GM19468 (cell line): ENCODE measurements around the gene ADM5.
A peak's percentile ranks its signal among the peaks of the same experiment; 100 is the strongest.

Experiments used
- ATAC-seq: cut with Tn5 transposase; IDR thresholded peaks from one replicate; pipeline ENCODE4 v1.9.1; 2021; ENCODE audit warnings: mild to moderate bottlenecking, moderate library complexity, moderate number of reproducible peaks; ENCODE audit not compliant: unreplicated experiment; ENCODE audit errors: extremely low read depth

The ADM5 gene

DNA sequence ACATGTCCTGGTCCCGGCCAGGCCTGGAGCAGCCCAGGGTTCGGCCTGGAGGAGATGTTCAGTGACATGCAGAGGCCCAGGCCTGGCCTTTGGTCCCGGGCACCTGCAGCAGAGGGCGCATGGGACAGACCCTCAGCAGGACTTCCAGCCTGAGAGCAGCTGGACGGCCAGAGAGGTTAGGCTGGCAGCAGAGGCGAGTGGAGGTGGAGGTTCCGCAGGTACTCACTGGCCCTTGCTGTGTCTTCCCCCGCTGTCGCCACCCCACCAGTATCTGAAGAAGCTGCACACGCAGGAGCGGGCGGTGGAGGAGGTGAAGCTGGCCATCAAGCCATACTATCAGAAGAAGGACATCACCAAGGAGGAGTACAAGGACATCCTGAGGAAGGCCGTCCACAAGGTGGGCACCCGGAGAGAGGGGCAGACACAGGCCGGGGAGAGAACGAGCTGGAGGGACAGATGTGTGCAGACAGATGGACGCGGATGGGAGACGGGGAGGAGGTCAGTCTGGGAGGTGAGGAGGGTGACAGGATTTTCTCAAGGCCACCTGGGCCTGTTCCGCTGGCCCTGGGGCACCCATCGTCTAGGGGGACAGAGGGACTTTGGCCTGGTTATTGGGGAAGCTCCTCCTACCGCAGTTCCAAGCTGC, 31.8 kb upstream of the ADM5 start:
- no peak for ATAC-seq

- ATAC-seq: no peak
Observed at GRCh38 chr19:49658139-49658517, 31.3 kb upstream of the ADM5 start.

- ATAC-seq: no peak
Observed at GRCh38 chr19:49658566-49659442, 30.6 kb upstream of the ADM5 start.

DNA sequence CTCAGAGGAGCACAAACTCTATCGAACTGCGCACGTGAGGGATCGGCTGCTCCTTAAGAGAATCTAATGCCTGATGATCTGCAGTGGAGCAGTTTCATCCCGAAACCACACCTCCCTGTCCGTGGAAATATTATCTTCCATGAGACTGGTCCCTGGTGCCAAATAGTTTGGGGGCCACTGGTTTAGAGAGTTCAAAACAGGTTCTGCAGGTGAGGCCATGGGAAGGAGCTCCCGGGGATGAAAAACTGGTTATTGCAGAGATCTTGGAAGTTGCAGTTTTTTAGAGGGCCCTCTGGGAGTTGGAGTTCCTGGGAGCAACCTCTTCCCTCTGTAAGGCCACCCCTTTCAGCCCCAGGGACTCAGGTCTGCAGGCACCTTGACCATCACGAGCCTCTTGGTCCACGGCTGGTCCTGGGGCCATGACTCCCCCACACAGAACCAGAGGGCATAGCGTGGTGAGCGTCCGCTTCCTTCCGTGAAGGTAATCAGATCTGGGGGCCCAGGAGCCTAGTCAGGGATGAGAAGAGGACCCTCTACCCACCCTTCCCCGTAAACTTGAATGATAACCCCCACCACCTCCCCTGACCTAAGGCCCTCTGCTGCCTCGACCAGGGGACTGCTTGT, 28.9 kb upstream of the ADM5 start:
- no peak for ATAC-seq

GRCh38 chr19:49662011-49662410, 27.4 kb upstream of the ADM5 start:
- no peak for ATAC-seq

GRCh38 chr19:49663224-49663623, 26.2 kb upstream of the ADM5 start:
- no peak for ATAC-seq

- ATAC-seq: no peak
Observed at GRCh38 chr19:49664171-49665035, 25.0 kb upstream of the ADM5 start.

DNA sequence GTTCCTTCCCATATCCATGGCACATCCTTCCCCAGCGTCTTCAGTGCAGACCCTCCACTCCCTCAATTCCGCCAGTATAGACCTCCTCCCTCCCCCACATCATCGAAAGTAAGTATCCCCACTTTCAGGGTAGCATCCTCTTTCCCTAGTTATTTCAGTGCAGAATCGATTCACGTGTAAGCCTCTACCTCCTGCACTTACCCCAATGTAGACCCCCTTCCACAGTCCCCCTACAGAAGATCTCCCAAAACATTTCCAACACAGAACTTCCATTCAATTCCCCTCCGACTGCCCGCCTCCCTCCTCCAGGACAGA, 24.4 kb upstream of the ADM5 start:
- no peak for ATAC-seq

DNA sequence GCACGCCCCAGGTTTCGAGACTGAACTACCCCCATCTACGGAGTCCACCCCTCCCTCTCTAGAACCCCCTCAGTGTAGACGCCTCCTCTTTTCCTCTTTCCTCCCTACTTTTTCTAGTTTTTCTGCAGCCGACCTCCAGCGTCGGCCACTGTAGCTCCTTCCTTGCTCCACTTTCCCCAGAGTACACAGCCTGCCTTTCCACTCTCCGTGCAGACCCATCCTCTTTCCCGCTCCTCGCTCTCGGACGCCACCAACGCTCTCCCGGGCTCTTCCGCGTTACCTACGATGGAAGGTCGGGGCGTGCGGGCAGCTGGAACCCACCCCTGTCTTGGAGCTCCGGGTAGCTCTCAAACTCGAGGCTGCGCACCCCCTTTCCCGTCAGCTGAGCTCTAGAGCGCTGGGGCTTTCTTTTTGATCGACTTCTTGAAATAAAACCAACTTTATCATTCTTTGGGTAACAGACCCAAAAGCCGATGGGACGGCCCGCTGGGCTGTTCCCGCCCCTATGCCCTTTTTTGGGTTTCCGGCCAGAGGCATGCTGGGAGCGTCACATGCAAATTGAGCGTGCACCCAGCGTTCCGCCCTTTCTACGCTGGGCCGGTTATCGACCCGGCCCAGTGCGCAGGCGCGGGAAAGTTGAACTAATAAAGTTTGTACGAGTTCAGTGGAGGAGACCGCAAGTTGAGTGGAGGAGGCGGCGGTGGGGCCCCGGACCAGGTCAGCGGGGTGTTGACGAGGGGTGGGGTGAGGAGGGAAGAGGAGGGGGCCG, 23.9 kb upstream of the ADM5 start, which contains the start of the genes BCL2L12 and IRF3:
BCL2L12 (plus strand) TSS at position 583 of the 769 bp plus-strand sequence. CDS start 760 bp downstream, outside the sequence.
IRF3 (minus strand) TSS at position 507 of the 769 bp plus-strand sequence. CDS start 1,019 bp downstream, outside the sequence.
- ATAC-seq: peak; percentile 83

DNA sequence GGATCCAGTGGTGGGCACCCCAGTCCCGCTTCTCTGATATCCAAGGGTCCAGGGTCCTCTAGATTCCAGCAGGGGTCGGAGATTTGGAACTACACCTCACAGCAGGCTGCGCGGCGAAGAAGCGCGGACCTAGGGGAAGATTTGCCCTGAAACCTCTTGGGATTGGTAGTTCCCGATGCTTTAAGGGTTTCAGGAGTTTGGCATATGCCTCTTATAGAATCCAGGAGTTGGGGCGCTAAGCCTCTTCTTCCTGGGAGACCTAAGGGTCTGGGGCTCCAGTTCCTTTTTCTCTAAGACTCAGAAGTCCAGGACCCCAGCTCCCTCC, 23.3 kb upstream of the ADM5 start:
- ATAC-seq: no peak

- no peak for ATAC-seq
Observed at GRCh38 chr19:49667473-49667872, 21.9 kb upstream of the ADM5 start.

GRCh38 chr19:49669516-49669915, 19.9 kb upstream of the ADM5 start:
- ATAC-seq: no peak

- ATAC-seq: no peak
Observed at GRCh38 chr19:49672131-49672919, 17.1 kb upstream of the ADM5 start.

DNA sequence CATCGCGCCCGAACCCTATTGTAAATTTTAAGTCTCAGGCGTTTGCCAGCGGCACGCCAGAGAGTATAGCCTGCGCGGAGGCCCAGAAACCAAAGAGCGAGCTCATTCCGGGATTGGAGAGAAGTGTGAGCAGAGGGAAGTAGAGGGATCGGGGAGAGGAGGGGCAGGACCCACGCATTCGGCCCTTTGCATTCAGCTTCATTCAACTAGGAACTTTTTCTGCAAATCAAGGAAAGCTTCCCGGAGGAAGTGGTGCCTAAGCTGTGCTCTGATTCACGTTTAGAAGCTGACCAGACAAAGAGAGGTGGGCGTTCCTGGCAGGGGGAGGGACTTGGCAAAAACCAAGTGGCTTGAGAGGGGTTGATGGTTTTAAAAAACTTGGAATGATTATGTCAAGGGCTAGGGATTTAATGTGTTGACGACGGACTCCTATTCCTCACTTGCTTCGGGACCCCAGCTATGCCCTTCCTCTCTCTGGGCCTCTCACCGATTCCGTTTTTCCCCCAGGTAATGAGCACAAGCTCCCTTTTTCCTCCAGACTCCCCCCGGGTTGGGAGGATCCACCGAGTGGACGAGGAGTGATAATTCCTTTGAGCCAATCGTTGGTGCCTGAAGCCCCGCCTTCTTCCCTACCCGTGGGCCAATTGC, 13.1 kb upstream of the ADM5 start:
- peak; percentile 71 for ATAC-seq

GRCh38 chr19:49676784-49677230, 12.6 kb upstream of the ADM5 start:
- no peak for ATAC-seq

DNA sequence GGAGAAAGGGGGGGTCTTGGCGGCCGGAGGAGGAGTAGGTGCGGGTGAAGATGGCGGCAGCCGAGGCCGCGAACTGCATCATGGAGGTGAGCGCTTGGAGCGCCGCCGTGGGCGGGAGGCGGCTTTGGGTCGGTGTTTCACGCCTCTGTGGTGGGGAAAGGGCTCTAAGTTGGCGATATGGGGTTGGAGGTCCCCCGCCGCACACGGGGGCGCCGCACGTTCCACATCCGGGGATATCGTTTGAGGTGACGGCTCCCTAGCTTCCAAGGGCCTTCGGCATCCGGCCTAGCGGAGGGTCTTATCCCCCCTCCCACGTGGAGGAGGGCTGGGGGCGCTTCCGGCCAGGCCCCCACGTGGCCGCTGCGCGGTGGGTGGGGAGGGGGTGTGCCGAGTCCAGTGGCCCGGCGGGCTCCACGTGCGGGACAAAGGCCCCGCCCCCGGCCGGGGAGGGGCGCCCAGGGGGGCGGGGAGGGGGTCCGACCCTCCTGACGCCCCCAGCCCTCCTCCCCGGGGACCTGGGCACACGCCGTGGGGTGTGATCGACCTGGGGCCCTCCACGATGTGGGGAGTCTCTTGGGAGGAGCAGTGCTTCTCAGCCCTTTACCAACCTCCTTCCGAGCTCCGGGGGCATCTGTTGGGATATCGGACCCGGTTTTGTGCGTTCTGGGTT, 12.0 kb upstream of the ADM5 start, which contains the start of gene PRMT1:
PRMT1 (plus strand) TSS at position 41 of the 670 bp plus-strand sequence; CDS start at position 51, 10 bp downstream.
- no peak for ATAC-seq

GRCh38 chr19:49677901-49678674, 11.3 kb upstream of the ADM5 start:
- ATAC-seq: no peak
